ENCODE measurements around the gene PHGDH.

The PHGDH gene

DNA sequence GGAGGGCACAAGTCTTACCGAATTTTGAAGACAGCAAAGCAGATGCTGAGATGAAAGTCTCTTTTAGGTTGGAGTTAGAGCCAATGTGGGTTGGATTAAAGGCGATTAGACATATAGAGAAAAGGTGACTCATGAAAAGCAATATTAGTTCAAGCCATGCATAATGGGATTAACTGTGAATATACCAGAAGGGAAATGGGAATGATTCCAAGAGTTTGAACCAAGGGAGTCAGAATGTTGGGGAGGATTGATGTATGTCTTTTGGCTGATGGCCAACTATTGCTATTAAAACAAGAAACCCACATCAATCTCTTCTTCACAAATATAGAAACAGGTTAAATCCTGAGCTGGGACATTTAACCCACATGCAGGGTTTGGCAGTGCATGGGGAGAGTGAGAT, 55.8 kb downstream of the PHGDH start:
- no peak for DNase-seq (ENCODE audit: low read depth in 2 of 2)
- no peak overlapping the region for H3K4me3 ChIP-seq (replicated peaks in 1 of 2; ENCODE audit: low read depth in 2 of 2, low read length in 2 of 2)
- TF ChIP-seq, protein P1, sequence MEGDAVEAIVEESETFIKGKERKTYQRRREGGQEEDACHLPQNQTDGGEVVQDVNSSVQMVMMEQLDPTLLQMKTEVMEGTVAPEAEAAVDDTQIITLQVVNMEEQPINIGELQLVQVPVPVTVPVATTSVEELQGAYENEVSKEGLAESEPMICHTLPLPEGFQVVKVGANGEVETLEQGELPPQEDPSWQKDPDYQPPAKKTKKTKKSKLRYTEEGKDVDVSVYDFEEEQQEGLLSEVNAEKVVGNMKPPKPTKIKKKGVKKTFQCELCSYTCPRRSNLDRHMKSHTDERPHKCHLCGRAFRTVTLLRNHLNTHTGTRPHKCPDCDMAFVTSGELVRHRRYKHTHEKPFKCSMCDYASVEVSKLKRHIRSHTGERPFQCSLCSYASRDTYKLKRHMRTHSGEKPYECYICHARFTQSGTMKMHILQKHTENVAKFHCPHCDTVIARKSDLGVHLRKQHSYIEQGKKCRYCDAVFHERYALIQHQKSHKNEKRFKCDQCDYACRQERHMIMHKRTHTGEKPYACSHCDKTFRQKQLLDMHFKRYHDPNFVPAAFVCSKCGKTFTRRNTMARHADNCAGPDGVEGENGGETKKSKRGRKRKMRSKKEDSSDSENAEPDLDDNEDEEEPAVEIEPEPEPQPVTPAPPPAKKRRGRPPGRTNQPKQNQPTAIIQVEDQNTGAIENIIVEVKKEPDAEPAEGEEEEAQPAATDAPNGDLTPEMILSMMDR (IDR thresholded peaks at IDR 0.05; ENCODE audit: low read depth, low read length), result no peak

DNA sequence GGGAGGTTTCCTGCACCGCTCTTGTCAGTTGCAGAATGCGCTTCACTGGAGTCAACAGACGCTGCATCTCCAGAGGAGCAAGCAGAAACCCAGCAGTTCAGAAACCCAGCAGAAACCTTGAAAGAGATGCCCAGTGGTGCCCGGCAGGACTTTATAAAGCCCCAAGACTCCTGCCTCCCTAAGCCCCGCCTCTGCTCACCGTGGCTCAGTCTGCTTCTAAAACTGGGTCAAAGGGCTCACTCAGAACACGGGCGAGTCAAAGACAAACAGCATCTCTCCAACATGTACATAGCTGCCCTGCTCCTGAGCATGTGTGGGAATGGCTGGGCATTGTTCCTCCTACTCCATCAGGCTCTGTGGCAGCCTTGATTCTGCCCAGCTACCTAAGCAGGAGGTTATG, 57.0 kb downstream of the PHGDH start, which contains the start of gene HMGCS2:
Gene HMGCS2, minus strand, starts transcription at position 128 of the 400 bp plus-strand sequence. Its CDS starts 61 bp downstream, at position 67.
- no peak within 1 kb of the TSS for H3K4me3 ChIP-seq (replicated peaks in 1 of 2; ENCODE audit: low read depth in 2 of 2, low read length in 2 of 2)
- TF ChIP-seq, protein P1 (IDR thresholded peaks at IDR 0.05; ENCODE audit: low read depth, low read length), result no peak

DNA sequence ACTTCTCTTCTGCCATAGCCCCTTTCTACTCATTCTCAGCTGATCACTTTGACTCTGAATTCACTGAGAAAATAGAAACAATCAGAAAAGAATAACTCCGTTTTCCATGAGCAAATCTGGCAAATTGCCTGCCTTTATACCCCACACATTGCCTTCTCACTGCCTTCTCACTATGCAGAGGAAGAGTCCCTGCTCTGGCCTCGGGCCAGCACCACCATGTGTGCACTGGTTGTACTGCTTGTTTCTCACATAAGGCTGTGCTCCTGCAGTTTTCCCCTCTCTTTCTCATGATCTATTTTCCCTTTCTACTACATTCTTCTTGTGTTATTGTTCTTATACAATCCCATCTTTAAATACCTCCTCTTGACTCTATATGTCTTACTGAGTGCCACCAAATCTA, 59.3 kb downstream of the PHGDH start:
- TF ChIP-seq, protein P1 (IDR thresholded peaks at IDR 0.05; ENCODE audit: low read depth, low read length), result no peak
- no peak overlapping the region for H3K4me3 ChIP-seq (replicated peaks in 1 of 2; ENCODE audit: low read depth in 2 of 2, low read length in 2 of 2)
- peak in 1 of 2 donors; percentile 24 for DNase-seq (ENCODE audit: low read depth in 2 of 2)

More for the DNA sequence above, 57.0 kb downstream of the PHGDH start, which contains the start of gene HMGCS2:
- no peak for DNase-seq (ENCODE audit: low read depth in 2 of 2)

DNA sequence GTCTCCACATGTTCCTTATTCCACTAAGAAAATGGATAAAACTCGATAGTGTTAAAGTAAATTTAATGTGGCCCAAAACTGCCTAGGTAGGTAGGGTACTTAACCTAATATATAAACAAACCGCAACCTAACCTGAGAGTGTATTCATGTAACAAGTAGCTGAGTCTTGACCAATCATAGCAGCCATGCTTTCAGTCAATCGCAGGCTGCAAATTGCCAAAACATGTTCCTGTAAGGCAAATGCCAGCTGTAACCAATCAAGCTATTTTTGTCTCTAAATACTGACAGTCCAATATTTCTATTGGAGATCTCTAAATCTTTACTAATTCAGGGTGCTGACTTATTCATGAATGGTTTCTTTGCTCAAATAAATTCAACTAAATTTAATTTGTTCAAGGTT, 60.0 kb downstream of the PHGDH start:
- DNase-seq (ENCODE audit: low read depth in 2 of 2), result no peak
- no peak overlapping the region for H3K4me3 ChIP-seq (replicated peaks in 1 of 2; ENCODE audit: low read depth in 2 of 2, low read length in 2 of 2)
- TF ChIP-seq, protein P1 (IDR thresholded peaks at IDR 0.05; ENCODE audit: low read depth, low read length), result no peak

DNA sequence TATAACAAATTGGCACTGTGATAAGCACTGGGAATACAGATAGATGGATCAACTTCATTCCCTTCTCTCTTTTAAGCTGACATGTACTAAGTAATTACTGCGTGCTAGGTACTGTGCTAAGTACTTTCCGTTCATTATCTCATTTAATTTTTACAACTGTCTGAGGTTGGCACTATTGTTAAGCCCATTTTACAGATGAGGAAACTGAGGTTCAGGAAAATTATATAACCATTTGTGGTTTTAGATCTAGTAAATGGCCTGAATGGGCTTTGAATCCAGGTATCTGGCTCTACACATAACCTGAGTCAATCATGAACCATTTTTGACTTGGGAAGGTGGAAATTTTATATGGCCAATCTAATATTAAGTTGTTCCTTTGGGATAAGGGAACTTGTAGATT, 60.6 kb downstream of the PHGDH start:
- TF ChIP-seq, protein P1 (IDR thresholded peaks at IDR 0.05; ENCODE audit: low read depth, low read length), result no peak
- H3K4me3 ChIP-seq (replicated peaks in 1 of 2; ENCODE audit: low read depth in 2 of 2, low read length in 2 of 2), result no peak overlapping the region
- DNase-seq (ENCODE audit: low read depth in 2 of 2), result no peak

DNA sequence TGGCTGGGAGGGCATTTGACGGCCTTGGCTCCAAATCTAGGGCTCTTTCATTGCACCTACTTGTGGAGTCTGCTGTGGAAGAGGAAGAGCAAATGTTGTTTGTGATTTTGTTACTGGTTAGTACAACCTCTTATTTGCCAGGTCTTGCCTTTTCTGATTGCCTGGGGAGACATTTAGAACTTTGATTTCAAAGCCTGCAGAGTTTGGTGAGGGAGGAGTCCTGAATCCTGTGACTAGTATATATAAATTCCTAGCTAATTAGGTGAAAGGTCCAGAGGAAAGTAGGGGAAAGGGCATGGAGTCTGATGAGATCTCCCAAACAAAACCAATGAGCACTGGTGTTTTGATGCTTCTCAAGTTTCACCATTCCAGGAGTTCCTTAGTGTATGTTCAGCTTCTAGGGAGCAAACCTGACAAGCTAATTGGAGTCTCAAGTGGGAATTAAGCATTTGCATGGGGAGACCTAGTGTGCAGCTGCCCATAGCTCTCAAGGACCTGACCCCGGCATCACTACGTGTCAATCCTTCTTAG, 62.0 kb downstream of the PHGDH start:
- DNase-seq (ENCODE audit: low read depth in 2 of 2), result peak in 1 of 2 donors; percentile 56
- TF ChIP-seq, protein P1 (IDR thresholded peaks at IDR 0.05; ENCODE audit: low read depth, low read length), result no peak
- H3K4me3 ChIP-seq (replicated peaks in 1 of 2; ENCODE audit: low read depth in 2 of 2, low read length in 2 of 2), result no peak overlapping the region

Measured in cardiac fibroblast (primary cell).